GM13977 (cell line): ENCODE measurements around the gene NEK5.

Experiments
- DNase-seq: peaks from one replicate; pipeline ENCODE4 v3.0.0; 2012; ENCODE audit warnings: low spot score
- in situ Hi-C: fragments of 300-500 bp; cut with MboI; formaldehyde crosslinking; loops from one replicate; pipeline ENCODE4 v1.12.0; 2022; ENCODE audit warnings: low sequenced_read_pairs, low pct_unique_long_range_greater_than_20kb, mixed read lengths, inconsistent platforms; ENCODE audit not compliant: unreplicated experiment
- TF ChIP-seq, protein P1 (sequence below): IDR thresholded peaks from 2 replicates; pipeline ENCODE4 v1.5.1; 2012; ENCODE audit warnings: mild to moderate bottlenecking, control low read depth; ENCODE audit not compliant: insufficient read depth; ENCODE audit errors: extremely low read depth, missing control alignments

The NEK5 gene

DNA sequence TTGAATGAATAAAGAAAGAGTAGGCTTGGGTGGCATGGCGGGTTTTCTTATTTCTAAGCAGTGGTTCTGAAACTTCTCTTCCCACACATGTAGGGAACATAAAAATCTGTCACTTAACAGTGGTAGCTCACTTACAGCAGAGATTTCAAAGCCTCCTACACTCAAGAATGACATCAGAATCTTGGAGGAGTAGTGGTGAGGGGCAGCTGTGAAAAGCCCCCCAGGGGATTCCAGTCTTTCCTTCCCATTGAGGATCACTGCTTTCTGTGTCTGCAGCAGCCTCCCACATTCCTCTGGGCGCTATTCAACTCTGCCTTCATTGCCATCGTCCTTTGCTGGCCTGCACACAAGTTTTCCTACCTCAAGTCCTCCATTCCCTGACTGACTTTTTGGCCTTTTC, 8.6 kb upstream of the NEK5 start:
- in situ Hi-C loops, result loop anchor here (10.0 to 25.0 kb wide), 2 partner anchors 133 to 325 kb away; partner anchors contain the start of gene DHRS12
- TF ChIP-seq, protein P1, sequence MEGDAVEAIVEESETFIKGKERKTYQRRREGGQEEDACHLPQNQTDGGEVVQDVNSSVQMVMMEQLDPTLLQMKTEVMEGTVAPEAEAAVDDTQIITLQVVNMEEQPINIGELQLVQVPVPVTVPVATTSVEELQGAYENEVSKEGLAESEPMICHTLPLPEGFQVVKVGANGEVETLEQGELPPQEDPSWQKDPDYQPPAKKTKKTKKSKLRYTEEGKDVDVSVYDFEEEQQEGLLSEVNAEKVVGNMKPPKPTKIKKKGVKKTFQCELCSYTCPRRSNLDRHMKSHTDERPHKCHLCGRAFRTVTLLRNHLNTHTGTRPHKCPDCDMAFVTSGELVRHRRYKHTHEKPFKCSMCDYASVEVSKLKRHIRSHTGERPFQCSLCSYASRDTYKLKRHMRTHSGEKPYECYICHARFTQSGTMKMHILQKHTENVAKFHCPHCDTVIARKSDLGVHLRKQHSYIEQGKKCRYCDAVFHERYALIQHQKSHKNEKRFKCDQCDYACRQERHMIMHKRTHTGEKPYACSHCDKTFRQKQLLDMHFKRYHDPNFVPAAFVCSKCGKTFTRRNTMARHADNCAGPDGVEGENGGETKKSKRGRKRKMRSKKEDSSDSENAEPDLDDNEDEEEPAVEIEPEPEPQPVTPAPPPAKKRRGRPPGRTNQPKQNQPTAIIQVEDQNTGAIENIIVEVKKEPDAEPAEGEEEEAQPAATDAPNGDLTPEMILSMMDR, result no peak
- no peak for DNase-seq

GRCh38 chr13:52136763-52137162, 7.9 kb upstream of the NEK5 start:
- TF ChIP-seq, protein P1, result no peak
- no peak for DNase-seq
- in situ Hi-C loops, result loop anchor here (10.0 to 25.0 kb wide), 2 partner anchors 132 to 324 kb away; partner anchors contain the start of gene DHRS12

DNA sequence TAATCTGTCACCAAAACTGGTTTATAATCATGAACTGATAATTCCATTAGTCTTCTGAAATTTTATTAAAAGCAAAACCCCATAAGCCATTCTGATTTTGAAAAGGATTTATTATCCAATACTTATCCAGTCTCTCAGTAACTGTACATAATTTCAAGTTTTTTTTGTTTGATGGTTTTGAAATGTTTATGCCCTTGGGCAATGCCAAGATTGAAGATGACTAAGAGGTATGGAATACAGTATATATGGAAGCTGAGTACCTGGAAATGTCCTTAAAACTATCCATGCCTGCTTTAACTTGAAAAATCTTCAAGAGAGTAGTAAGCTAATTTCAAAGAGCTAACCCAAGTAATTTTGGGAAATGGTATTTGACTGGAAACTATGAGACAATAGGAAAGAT, 1.8 kb upstream of the NEK5 start:
- in situ Hi-C loops, result loop anchor here (10.0 to 25.0 kb wide), 2 partner anchors 126 to 318 kb away; partner anchors contain the start of gene DHRS12
- TF ChIP-seq, protein P1, result no peak
- no peak for DNase-seq

- TF ChIP-seq, protein P1, result peak; percentile 73
- DNase-seq, result peak; percentile 83
- in situ Hi-C loops, result loop anchor here (10.0 to 25.0 kb wide), 2 partner anchors 233 to 316 kb away; partner anchors contain the start of gene DHRS12
Measured at GRCh38 chr13:52127783-52128702, 830 bp downstream of the NEK5 start.

- TF ChIP-seq, protein P1, result no peak
- in situ Hi-C loops, result loop anchor here (10.0 to 25.0 kb wide), 2 partner anchors 233 to 315 kb away; partner anchors contain the start of gene DHRS12
- no peak for DNase-seq
Measured at GRCh38 chr13:52127378-52127777, 1.5 kb downstream of the NEK5 start.

DNA sequence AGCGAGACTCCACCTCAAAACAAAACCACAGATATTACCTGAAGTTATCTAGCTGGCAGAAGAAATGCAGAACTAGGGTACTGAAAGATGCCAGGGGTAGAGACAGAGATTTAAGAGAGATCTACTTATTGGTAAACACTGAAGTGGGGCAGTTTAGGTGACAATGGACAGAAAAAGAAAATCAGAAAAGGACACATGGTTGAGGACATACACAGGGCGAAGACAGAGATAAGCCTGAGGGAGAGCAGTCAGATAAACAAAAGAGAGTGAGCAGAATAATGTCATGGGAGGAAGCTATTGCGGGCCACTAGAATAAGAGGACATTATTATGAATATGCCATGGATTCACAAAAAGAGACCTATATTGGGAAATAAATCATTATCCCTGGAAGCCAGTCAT, 3.3 kb downstream of the NEK5 start:
- in situ Hi-C loops, result loop anchor here (10.0 to 25.0 kb wide), 2 partner anchors 231 to 313 kb away; partner anchors contain the start of gene DHRS12
- no peak for DNase-seq
- TF ChIP-seq, protein P1, result no peak
